NCI-H2196 treated with DMSO at 0.1 percent for 48 hours (cell line): ENCODE results near the gene SLC25A26.
"Not testable (repeated sequence)": the region's sequence is repeated elsewhere in the genome, so short reads cannot be mapped to it uniquely, and the experiment has no call there.

Experiments used
- DNase-seq: peaks from one replicate; lab custom pipeline; 2025; ENCODE audit not compliant: unreplicated experiment; lab: John Stamatoyannopoulos, UW

SLC25A26 gene

DNA sequence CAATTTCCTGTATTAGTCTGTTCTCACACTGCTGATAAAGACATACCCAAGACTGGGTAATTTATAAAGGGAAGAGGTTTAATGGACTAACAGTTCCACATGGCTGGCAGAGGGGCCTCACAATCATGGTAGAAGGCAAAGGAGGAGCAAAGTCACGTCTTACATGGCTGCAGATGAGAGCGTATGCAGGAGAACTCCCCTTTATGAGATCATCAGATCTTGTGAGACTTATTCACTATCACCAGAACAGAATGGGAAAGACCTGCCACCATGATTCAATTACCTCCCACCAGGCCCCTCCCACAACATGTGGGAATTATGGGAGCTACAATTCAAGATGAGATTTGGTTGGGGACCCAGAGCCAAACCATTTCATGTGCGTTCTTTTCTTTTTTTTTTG lies 5.3 kb downstream of the SLC25A26 start:
- not testable (repeated sequence) for DNase-seq

DNA sequence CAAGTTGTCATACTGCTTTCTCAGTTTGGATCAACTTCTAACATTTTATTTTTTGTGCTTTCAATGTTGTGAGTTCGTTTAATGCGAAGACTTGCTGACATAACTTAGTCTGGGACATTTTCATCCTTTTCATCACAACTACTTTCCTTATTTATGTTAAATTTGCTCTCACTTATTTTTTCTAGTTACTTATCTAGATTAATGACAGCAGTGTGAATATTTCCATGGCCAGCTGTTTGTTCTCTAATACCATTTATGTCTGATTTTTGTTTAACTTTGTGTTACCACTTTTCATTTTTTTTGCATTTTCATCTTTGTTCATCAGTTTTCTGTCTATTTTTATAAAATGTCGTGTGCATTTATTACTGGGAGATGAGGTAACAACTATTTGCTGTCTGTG lies 6.2 kb downstream of the SLC25A26 start:
- DNase-seq = no peak

DNA sequence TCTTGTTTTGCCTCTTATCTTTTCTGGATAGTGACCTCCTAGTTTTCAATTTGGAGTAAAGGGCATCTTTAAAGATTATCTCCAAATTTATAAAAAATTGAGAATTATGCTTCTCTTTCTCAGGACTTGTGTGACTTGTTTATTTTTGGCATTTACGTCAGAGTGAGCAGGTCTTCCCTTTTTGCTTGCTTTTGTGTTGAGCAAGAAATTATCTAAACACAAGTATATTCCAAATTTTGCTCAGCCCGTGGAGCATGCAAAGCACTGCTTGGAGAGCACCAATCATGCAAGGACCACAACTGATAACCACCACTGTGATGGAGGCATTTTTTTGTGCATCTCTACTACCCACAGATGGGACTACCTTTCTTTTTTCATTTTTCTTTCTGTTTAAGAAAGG lies 7.1 kb downstream of the SLC25A26 start:
- no peak for DNase-seq

DNA sequence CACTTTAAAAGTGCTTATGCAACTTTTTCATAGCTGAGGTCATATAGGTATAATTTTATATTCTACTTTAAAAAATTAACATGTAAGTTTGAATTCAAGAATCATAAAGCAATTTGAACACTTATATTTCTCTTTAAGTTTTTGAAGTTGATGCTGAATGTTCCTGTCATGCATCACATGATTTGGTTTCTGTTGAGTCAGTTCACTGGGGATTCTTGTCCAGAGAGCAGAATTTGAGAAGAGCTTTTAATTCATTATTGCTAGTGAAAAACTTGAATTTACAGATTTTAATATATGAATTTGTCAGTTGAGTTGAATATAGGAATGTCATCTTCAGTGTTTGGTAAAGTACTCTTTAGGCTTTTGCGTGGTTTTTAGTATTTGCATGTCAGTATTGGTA lies 7.9 kb downstream of the SLC25A26 start:
- DNase-seq = no peak

DNA sequence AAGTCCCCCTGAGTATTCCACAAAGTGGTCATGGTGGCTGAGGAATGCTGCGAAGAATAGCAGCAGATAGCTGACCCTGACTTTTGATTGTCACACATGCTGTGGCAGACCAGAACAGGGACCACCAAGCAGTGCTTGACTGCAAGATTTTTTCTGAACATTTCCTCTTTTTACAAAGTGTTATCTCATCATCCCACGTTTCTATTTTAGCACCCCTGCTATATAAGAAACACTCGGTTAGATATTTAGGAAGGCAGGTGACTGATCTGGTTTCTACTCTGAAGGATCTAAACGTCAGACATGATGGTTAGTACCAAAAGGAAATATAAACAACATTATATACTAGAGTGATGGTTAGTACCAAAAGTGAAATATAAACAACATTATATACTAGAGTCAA lies 9.1 kb downstream of the SLC25A26 start:
- DNase-seq = no peak

DNA sequence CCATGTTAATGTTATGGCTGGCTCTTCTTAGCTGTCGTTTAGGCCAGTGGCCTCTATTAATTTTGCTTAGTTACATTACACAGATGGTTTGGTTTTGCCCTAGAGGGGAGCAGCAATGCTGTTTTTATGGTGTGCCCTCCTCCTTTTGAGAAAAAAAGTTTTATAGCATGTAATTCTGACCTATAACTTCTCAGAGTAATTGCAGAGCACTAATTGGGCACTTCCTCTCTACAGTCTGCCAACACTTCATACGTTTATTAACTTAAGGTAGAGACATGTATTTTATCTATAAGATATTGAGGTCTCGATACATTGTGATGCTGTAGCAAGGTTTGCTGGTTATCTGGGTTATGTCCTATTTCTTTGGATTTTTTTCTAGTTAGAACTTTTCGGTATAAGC lies 12.2 kb downstream of the SLC25A26 start:
- no peak for DNase-seq

DNA sequence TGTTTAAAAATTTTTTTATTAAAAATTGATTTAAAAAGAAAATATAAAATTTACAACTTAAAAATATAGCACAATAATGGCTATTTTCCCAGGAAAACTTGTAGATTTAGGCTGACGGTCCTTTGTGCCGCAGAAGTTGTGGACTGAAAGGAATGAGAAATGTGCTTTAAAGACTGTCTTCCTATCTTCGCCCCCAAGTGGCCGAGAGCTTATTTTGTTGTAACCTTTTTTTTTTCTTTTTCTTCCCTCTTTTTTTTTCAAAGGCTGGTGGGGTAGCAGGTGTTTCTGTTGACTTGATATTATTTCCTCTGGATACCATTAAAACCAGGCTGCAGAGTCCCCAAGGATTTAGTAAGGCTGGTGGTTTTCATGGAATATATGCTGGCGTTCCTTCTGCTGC lies 15.5 kb downstream of the SLC25A26 start:
- DNase-seq = no peak

DNA sequence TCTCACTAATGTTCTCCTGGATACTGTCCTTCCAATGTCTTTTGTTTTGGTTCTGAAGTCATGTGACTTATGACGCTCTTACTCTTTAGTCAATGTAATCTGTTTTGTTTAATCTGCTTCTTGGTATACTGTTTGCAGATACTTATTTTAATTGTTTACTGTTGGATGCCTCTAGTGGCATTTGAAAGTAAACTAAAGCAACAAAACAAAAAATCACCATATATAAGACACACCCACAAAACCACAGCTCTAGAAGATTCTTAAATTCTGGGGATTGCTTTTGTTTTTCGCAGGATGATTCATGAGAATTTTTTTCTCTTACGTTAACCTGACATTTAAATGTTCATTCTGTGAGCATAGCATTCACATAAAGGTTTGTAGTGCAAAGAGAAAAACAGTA lies 16.8 kb downstream of the SLC25A26 start:
- no peak for DNase-seq

DNA sequence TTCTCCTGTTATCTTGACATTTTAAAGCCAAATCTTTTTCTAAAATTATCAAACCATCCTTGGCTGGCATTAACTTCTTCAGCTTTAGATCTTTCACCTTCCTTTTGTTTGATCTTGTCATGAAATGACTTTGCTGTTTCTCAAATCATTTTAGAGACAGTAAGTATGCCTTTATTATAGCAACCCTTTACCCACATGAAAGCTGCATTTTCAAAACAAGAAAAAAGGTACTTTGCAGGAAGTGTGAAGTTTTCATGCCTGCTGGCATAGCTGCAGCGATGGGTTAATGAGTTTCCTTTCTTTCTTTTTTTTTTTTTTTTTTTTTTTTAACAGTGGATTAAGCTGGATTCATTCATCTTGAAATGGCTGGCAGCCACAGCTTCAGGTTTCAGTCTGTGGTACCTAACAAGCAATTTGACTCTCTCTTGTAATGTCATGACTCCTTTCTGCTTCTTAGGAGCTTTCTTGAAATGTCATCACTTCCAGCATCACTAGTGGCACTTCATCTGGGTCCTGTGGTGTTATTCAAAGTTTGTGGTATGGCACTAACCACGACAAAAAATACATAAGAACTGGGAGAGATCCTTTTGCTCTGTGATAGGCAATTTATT lies 18.8 kb downstream of the SLC25A26 start:
- DNase-seq = no peak

DNA sequence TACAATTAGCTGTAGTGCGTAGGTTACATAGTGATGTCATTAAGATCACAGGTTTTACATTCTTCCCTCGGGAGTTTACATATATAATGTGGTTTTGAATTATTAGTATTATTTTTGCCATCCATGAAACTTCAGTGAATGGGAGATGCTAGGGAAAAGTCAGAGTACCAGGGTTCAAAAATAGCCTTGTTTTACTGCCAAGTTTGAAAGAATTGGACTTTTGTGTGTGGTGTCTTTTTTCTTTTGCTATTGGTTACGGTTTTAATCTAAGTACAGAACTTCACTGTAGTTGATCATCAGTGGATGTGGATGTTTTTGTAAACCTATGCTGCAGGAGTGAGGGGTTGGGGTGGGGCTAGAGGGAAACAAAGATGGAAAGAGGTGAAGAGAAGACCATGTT lies 20.7 kb downstream of the SLC25A26 start:
- no peak for DNase-seq

DNA sequence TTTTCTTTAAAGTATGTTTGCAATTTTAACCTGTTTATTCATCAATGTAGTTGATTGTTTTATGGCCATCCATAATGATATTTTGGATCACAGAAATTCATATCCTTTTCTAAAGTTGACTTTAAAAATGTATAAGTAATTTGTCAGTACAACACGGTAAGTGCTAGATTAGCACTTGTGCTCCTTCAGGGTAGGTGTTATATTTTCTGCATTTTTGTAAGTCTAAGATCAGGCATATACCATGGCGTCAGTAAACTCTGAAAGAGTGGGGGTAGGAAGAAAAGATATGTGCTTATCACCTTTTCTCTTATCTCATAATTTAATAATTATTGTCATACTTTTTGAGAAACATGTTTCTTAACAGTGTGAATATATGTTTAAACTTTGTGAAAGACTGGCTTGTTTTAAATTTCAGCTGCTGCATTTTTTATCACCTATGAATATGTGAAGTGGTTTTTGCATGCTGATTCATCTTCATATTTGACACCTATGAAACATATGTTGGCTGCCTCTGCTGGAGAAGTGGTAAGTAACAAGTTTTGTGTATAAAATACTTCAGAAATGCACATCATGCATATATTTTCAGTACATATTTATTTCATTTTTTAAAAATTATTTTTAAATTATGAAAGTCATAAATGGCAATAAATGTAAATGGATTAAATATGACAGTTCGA lies 22.1 kb downstream of the SLC25A26 start:
- DNase-seq = no peak

DNA sequence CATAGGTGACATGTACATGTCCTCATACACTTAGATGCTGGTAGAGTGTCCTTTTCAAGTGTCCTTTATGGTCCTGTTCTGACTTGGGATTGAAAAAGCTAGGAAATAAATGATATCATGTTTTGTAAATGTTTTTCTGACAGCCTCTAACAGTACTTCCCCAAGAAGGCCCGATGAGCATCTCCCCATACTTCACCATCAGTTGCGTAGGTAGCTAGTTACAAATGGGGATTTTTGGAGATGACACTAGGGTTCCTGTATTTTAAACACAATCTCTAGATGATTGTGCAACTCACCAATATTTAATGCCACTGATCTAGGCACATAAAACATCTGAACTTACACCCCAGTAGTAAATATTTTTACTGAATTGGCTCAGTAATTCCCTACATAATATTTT lies 27.8 kb downstream of the SLC25A26 start:
- no peak for DNase-seq

DNA sequence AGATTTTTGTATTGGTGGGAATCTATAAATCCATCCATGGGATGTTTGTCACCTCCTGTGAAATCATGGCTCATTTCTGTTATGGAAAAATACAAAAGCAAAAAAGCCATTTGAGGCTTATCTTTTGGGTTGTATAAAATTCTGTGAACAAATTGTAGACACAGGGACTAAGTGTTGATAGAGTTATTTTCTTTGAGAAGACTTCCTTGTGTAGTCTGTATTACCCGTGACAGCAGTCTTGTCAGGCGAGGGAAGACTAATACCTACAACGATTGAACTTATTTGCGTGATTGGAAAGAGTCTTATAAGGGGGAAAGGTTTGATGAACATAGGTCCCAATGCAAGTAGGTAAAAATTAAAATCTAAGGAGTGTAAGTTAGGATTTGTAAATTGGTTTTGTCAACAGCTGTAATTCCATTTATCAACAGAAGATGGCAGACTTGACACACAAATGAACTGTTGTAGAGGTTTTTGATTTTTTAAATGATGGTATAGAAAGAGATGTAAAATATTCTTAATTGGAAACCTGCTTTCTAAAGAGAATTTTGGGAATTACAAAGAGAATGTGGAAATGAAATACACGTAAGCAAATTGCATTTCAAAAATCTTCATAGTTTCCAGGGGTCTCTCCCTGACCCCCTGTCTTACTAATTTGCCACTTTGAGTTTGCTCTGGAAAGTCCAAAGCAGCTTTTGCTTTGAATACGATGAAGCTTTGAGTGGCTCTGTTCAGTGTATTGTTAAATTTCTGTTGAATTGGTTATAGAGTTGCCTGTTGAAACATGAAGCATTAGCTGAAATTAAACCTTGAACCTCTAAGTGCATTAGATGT lies 33.2 kb downstream of the SLC25A26 start:
- DNase-seq = no peak

DNA sequence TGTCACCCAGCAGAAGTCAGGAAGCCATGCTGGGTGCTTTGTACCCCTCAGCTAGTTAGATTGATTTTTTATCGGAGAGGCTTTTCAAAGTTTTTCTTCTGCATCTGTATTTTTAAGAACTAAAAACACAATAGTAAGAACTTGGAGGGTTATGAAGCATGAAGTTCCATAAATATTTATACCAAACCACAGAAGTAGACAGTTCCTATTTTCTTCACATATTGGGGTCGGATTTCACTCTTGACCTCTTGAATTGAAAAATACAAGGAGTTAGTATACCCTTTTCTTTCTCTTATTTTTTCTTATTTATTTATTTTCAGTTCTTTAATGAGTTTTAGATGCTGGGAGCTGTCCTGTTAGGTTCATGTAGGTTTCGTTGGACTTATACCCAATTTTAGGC lies 35.1 kb downstream of the SLC25A26 start:
- no peak for DNase-seq

DNA sequence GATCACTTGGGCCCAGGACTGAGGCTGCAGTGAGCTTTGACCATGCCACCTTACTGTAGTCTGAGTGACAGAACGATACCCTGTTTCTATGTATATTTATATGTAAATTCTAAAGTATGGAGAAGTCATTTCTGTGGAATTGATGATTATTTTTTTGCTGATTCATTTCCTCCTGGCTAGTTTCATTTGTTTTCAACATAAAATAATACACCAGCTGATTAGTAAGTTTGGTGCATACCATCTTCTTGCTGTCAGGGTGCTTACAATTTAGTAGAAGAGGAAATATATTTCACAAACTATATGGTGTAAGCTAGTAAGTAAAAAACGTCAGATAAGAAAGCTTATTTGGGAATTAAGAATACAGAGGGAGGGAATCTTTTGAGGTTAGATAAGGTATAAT lies 36.0 kb downstream of the SLC25A26 start:
- no peak for DNase-seq

DNA sequence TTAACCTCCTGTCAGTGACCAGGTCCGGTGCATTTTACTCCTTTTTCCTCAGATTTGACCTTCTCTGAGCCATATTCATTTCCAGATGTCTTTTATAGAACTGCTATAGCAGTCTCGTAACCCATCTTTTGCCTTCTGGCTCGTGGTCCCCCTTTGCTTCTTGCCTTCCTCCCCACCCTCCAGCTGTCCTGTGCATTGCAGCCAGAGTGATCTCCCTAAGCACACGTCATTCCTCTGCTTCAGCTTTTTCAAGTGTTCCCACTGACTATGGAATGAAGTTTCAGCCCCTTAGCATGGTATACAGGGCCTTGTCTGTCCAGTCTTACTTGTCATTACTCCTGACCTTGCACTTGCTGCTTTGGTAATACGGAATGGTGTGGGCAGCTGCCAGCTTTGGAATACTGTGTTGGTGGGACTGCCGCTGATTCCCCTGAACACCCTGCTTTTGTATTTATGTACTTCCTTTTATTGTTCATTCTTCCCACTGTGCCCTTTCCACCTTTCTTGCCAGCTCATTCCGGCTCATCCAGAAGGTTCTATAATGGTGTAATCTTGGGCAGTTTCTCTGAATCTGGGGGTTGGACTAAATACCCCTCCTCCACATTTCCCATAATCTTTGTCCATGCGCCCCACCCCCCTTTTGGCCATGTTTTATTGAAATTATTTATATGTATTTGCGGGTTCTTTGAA lies 38.9 kb downstream of the SLC25A26 start:
- no peak for DNase-seq

DNA sequence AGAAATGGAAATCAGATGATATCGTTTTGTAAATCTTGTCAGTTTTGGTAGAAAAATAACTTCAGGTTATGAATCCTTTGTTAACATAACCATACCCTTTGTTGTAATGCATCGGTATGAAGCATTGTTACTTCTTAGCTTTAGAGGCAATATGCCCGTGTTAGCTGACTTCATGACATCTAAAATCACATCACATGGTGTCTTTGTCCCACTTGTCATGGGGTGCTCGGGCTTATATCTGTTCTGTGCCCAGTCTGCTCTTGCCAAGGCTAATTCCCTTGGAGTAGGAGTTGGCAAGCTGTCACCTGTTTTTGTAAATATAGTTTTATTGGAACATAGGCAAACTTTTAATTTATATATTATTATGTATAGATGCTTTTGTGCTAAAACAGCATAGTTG lies 39.6 kb downstream of the SLC25A26 start:
- DNase-seq = no peak

DNA sequence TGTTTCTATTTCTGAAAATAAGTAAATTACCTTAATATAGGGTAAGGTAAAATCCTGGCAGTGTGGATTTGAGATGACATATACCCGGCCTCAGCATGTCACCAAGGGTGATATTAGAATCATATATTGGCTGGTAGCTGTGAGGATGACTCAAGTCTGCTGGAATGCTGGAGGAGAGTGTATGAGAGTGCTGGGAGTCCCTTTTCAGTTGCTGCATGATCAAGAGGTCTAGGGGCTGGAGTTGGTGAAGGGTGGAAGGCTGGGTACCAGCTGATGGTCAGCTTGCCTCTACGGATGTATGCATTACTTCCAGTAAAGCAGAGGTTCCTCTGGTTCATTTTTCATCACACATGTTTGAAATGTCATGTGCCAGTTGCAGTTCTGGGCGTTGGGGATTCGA lies 40.6 kb downstream of the SLC25A26 start:
- DNase-seq = no peak

DNA sequence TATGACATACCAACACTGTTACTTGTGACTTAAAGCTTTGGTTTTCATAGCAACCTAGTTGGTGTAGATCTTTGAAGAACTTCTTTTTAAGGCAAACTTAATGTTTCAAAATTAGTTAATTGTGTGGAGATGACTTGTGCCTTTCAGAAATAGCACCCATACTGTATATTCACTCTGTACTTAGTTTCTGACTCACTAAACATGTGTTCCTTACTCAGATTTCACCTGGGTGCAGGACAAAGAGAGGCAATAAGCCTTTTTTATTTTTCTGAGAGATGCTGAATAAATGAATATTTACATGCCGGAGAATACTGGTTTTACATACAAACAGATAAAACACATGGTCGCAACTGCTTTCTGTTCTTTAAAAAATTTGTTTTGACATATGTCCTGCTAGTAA lies 44.8 kb downstream of the SLC25A26 start:
- no peak for DNase-seq

DNA sequence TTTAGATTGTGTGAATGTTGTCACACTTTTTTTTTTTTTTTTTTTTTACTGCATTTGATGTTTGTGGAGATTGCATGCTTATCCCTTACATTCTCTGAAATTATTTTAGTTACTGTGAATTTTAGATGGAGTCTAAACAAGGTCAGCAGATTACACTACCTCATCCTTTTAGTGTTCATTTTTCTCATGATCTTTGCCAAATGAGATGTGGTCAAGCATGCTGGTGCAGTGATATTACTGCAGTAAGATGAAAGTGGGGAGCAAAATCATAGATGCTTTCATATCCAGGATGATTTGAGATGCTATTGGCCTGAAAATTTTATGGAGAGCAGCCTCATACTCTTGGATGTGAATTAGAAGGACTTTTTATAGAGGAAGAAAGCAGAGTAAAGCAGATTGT lies 45.8 kb downstream of the SLC25A26 start:
- DNase-seq = no peak

DNA sequence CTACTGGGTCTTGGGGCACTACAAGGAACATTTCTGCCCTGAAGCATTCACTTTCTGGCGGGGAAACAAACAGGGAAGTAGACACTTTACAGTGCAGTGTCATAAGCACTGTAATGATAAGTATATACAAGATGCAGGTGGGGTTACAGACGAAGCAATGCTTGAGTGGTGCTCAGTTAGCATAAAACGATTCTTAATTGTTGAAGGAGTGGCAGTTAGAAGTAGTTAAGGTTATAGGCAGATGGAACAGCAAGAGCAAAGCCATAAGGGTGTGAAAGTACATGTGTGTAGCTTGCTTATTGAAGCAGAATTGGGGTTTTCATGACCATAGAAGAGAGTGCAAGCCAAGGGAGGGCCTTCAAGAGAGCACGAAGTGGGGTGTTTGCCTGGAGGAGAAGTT lies 46.2 kb downstream of the SLC25A26 start:
- no peak for DNase-seq

DNA sequence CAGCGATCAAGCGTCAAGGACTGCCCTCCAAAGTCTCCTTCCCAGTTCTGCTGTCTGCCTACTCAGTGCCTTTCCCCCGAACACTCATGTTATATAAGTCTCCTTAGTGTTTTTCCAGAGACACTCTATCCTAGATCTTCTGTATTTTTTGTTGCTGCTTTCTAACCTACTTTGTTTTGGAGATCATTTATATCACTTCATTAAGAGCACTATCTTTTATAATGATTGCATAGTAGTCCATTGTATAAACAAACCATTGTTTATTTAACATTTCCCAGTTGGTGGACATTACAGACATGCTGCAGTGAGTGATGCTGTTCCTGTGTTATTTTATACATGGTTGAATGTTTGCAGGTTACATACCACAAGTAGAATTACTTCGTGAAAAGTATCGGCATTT lies 47.1 kb downstream of the SLC25A26 start:
- DNase-seq = no peak
